GM21529 (cell line): ENCODE measurements around the gene ERVMER34-1.
A peak's percentile ranks its signal among the peaks of the same experiment; 100 is the strongest.

Experiments used
- ATAC-seq: cut with Tn5 transposase; IDR thresholded peaks from one replicate; pipeline ENCODE4 v1.9.1; 2021; ENCODE audit not compliant: unreplicated experiment

ERVMER34-1 gene

GRCh38 chr4:52721968-52722815 is 29.0 kb downstream of the ERVMER34-1 start:
- peak; percentile 94 for ATAC-seq

GRCh38 chr4:52718123-52718522 is 33.1 kb downstream of the ERVMER34-1 start:
- ATAC-seq = no peak

- no peak for ATAC-seq
Measured at GRCh38 chr4:52716364-52717151, 34.7 kb downstream of the ERVMER34-1 start.

- ATAC-seq = no peak
Measured at GRCh38 chr4:52715914-52716313, 35.3 kb downstream of the ERVMER34-1 start.

GRCh38 chr4:52715255-52715897 is 35.8 kb downstream of the ERVMER34-1 start:
- no peak for ATAC-seq

- no peak for ATAC-seq
Measured at GRCh38 chr4:52714597-52715254, 36.5 kb downstream of the ERVMER34-1 start.

GRCh38 chr4:52713456-52713937 is 37.7 kb downstream of the ERVMER34-1 start:
- ATAC-seq = no peak

- peak; percentile 86 for ATAC-seq
Measured at GRCh38 chr4:52712251-52713130, 38.7 kb downstream of the ERVMER34-1 start.

GRCh38 chr4:52711834-52712250 is 39.4 kb downstream of the ERVMER34-1 start:
- peak; percentile 7 for ATAC-seq

- no peak for ATAC-seq
Measured at GRCh38 chr4:52711272-52711671, 40.0 kb downstream of the ERVMER34-1 start.

- no peak for ATAC-seq
Measured at GRCh38 chr4:52709155-52709554, 42.1 kb downstream of the ERVMER34-1 start.

- no peak for ATAC-seq
Measured at GRCh38 chr4:52704661-52705060, 46.6 kb downstream of the ERVMER34-1 start.

GRCh38 chr4:52704133-52704532 is 47.1 kb downstream of the ERVMER34-1 start:
- no peak for ATAC-seq

GRCh38 chr4:52701207-52701606 is 50.0 kb downstream of the ERVMER34-1 start:
- ATAC-seq = peak; percentile 95

- ATAC-seq = no peak
Measured at GRCh38 chr4:52694936-52695335, 56.3 kb downstream of the ERVMER34-1 start.

GRCh38 chr4:52693492-52693891 is 57.7 kb downstream of the ERVMER34-1 start:
- no peak for ATAC-seq
